NCI-H69 (cell line): Measurements from ENCODE around the gene FAM114A1.
"Not testable (repeated sequence)": the region's sequence is repeated elsewhere in the genome, so short reads cannot be mapped to it uniquely, and the experiment has no call there.

ENCODE experiments used
- DNase-seq: peaks from one replicate; lab custom pipeline; 2025; lab: John Stamatoyannopoulos, UW

The FAM114A1 gene

DNA sequence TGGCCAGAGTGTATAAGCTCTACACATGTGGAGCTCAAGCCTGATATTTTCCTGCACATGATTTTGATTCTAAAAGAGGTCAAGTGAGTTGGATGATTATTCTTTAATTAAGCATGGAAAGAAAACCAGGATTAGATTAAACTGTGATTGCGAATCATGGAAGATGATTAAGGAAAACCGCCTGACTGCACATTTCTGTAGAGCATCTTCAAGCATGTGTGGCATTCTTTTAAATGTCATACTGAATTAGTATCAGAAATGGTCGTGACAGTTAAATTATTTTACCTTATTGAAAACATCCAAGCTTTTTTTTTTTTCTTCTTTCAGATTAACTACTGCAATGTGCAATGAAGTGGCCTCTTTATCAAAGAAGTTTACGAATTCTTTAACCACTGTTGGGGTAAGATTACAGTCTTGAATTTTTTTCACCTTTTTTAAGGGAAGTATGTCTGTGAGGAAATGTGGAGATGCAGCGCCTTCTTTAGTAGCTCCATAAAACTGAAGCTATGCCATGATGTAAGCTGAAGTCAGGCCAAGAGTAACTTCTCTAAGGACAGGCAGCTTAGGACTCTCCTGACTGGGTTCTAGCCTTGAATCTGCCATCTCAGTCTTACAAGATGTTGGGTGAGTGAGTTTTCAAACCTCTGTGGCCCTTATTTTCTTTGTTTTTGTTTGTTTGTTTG is 67.9 kb downstream of the FAM114A1 start:
- DNase-seq, result no peak

DNA sequence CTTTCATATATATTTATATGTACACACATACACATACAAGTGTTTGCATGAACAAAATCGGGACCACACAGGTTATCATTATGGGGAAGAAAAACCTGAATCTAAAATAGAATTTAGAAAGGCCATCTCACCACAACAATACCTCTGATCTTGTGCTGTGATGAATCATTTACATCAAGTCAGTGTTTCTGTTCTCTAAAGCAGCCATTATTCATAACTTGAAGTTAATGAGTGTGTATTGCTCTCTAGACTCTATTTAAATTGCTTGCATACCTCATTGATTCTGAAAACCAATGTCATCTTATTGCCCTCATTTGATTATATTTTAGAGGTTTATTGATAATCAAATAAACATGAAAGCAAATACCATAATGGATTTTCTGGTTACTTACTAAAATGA is 71.6 kb downstream of the FAM114A1 start:
- DNase-seq, result no peak

DNA sequence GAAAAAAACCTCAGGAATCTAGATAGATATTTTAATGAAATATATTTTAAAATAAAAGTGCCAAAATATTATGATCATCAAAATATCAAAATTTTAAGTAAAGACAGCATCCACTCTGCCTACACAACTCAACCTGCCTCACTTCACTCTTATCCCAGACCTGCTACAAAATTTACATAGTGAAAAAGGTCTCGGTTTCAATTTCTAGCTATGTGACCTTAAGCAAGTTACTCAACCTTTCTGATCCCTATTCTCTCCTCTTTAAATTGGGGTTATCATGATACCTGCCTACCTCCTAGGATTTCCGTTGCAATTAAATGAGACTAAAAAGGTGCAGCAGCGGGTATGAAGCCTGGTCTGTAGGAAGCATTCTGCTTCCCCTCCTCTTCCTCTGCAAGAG is 72.9 kb downstream of the FAM114A1 start:
- DNase-seq, result no peak

DNA sequence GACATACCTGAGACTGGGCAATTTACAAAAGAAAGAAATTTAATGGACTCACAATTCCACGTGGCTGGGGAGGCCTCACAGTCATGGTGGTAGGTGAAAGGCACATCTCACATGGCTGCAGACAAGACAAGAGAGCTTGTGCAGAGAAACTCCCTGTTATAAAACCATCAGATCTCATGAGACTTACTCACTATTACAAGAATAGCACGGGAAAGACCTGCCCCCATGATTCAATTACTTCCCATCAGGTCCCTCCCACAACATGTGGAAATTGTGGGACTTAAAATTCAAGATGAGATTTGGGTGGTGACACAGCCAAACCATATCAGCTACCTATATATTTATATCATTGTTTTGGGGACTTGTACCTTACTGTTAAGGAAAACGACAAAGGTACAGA is 74.3 kb downstream of the FAM114A1 start:
- not testable (repeated sequence) for DNase-seq

DNA sequence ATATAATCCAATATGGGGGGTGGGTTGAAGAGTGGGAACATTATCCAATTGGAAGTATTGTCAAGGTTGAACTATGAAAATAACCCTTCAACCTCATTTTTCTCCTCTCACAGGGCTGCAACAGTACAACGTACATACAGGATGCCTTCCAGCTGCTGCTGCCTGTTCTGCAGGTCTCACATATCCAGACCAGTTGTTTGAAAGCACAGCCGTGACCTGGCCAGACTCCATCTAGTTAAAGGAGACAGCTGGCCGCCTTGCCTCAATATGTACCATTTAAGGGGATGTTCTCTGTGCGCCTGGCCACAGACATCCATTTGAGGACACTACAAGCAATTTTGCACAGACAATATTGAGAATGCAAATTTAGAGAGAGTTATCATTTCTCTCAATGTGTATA is 75.7 kb downstream of the FAM114A1 start:
- no peak for DNase-seq

DNA sequence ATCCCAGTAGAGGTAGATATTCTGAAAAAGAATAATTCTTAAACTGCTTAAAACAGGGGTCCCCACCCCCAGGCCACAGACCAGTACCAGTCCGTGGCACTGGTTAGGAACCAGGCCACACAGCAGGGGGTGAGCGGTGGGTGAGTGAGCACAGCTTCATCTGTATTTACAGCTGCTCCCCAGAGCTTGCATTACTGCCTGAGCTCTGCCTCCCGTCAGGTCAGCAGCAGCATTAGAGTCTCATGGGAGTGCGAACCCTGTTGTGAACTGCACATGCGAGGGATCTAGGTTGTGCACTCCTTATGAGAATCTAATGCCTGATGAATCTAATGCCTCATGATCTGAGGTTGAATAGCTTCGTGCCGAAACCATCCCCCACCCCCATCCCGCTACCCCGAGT is 76.8 kb downstream of the FAM114A1 start:
- no peak for DNase-seq

DNA sequence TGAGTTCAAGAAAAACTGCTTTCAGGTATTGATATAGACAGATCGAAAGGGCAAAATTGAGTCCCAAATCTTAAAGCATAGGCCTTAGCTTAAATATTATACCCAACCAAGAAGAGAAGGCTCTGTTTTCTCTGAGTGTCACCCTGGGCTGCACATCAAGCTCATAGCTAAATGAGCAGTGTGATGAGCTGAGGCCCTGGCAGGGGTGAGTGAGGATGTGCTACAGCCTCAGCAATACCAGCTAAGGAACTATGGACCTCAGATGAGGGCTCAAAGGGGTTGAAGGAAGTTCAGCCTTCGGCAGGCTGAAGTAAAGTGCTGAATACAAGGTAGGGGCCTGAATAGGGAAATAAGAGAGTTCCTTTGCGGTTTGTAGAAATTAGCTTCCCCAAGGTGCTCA is 79.3 kb downstream of the FAM114A1 start:
- no peak for DNase-seq

DNA sequence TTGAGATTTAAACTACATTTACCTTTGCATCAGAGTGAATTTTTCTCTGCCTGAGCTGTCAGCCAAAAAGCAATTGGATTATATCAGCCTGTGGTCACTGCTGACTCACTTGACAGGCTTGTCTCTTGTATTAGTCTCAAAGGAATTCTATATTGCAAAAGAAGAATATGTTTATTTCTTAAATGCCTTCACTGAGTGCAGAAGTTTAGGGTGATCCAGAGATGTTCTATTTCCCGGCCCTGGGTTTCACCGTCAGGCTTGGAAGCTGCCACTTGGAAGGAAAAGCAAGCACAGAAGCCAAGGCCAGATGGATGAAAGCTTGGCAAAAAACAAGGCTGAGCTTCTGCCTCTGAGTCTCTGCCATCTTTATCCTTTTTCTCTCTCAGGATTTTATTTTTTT is 80.9 kb downstream of the FAM114A1 start:
- no peak for DNase-seq

DNA sequence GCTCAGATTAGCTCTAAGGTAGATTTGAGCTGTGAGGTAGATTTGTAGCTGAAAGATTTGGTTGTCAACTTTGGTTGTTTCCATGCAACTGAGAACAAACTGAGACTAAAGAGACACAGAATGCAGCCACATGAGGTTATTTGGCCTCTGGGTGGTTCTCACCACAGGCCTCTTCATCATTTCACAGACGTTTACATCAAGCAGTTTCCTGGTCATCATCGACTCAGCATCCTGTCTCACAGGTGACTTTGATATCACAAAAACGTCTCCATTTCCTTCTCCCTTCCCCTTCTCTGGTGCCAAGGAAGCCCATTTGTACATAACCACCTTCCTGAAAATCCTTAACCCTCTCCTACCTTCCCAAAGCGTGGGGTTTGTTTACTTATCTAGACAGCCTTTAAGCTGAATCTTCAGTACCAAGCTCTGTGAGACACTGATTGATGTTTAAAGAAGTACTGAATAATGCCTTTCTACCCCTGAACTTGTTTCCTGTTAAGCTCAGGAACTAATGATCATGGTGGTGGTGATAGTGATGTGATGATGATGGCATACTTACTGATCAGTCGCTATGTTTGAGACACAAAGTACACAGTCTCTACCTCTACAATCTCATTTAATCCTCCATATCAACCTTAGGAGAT is 81.9 kb downstream of the FAM114A1 start:
- DNase-seq, result no peak

DNA sequence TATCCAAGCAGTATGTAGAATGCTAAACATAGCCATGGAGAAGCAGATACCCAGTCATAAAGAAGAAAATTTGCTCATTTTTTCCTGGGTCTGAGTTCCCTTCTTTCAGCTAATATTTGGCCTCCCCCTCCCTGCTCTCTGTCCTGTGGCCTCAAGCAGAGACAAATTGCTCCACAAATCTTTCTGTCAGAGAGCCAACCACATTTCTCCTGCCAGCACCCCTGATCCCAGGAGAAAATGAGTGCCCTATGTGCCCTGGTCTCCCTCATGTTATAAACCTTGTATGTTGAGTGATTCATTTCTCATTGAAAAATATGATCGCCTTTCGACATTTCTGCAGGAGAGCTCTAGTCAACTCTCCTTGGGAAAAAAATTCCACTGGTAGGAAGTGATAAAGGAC is 82.6 kb downstream of the FAM114A1 start:
- no peak for DNase-seq

DNA sequence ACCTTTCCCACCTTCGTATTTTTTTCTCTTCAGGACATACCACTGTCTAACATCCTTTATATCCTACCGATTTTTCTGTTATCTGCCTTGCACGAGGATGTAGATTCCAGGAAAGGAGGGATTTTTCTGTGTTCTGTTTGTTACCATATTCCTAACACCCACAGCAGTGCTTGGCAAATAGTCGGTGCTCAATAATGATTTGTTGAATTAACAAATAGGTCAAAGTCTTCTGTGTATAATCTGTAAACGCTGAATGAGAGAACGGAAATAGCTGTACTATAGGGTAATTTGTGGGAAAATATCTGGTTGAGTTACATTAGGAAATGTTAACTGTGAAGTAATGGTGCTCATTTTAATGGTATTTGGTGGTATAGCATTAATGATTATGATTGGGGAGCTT is 83.1 kb downstream of the FAM114A1 start:
- no peak for DNase-seq

DNA sequence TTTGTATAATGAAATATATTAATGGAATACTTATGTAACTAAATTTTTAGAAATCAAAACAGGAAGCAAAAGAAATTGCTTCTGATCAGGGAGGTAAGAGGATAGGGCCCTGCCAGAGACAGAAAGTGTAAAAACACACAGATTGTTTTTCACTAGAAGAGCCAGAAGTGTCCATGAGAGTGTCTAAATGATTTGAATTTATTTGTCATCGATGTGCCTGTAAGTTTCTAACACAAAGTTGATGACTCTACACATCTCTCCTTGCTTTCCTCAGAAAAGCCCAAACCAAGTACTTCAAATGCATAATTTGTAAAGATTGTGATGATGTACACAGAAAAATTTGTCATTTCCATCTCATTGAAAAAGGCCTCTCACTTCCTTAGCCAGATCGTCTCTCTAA is 84.0 kb downstream of the FAM114A1 start:
- DNase-seq, result no peak

DNA sequence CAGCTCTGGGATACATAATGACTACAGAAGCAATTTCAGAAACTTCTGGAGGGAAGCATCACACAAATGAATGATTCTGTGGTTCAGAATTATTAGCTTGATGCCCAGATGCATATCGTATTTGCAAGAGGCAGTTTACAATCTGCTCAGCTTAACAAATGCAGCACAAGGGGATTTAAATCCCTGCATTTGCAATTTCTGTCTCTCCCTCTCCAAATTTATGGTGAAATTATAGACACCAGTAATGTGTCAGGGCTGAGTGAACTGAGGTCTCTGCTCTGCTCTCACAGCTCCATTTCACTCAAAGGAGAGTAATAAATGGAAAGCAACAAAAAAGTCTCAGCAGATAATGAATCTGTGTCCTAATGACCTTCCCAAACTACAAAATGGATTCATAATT is 84.4 kb downstream of the FAM114A1 start:
- no peak for DNase-seq

DNA sequence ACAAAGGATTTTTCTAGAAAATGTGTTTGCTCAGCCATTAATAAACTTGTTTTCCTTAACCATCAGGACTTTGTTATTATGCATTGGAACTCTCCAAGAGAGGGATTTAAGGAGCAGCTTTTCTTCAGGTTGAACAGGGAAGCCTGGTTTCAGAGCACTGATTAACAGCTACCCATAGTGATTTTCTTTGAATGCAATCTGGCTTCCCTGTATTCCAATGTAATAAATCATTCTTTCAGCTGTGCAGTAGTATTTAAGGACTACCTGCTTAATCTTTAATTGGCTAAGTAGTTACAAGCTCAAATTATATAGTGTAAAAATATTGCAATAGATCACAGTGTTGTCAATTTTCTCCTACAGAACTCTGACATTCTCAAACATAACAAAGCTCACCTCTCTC is 87.1 kb downstream of the FAM114A1 start:
- no peak for DNase-seq

DNA sequence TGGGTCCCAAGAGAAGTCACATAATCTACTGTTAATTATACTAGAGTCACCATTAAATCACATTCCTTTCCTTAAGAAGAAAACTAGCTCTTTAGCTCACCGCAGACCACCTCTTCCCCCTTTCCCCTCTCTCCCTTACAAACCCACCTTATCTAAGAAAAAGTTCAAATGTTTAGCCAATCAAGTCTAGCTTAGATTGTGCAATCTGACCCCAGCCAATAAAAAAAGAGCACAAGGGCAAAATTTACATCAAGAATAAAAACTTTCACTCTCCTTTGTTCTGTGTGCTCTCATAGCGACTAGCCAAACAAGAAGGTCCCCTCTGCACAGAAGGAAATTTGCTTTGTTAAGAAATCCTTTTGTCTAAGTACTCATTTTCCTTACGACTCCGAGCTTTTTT is 88.4 kb downstream of the FAM114A1 start:
- no peak for DNase-seq

DNA sequence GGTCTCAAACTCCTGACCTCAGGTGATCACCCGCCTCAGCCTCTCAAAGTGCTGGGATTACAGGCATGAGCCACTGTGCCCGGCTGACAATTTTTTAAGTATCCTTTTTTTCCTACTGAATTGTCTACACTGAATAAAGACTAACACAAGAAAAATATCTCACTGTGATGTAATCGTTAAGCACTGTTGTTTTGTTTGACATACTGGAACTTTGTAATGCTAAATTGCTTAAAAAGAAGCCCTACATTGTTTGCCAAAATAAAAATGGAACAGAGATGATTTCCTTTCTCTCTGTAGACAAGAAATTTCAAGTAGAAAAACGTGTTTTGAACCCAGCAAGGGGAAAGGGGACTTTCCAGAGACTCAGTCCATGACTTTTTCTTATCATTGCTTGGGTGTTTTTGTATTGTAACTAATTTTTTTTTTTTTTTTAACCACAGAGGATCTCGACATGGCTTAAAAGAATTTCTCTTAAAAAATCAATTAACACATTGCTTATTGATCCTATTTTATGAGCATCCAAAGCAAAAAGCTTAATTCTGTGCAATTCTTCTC is 89.7 kb downstream of the FAM114A1 start:
- no peak for DNase-seq

DNA sequence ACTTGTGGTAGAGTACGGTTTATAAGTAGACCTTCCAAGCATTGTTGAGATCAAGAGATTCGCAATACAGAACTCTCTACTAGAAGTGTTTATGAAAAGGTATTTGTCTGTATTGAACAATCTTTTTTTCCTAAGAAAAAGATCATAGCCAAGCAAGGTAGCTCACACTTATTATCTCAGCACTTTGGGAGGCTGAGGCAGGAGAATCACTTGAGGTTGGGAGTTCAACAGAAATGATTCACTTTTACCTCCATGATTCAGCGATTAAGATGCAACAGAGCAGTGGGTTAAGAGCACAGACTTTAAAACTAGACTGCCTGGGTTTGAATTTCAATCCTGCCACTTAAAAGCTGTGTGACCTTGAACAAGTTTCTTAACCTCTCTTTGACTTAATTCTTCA is 90.3 kb downstream of the FAM114A1 start:
- DNase-seq, result no peak

DNA sequence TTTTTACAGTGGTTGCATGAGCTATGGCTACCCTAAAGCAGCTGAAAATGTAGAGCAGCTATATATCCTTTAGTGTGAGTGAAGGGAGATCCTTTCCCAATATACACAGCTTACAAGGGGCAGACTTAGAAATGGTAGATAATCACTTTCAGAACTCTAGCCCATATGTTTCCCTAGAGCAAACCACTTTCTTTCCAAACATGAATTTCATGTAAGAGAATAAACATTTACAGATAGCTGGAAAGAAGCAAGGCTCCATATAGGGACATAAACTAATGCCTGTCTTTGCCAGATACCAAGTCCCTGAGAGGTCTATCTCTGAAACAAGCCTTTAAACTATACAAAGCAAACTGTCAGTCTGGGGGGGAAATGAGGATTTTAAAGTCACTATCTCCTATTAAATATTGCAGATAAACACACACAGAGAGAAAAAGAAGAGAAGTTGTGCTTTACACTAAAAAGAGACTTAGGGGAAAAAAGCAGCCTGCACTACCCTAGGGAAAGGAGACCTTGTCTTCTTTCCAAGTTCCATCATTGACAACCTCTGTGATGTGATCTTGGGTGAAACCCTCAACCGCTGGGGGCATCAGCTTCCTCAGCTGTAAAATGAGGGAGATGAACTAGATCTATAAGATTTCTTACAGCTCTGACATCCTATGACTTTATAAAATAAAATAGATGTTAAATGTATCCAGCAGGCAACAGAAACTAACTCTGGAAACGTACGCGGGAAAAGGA is 91.0 kb downstream of the FAM114A1 start:
- no peak for DNase-seq

DNA sequence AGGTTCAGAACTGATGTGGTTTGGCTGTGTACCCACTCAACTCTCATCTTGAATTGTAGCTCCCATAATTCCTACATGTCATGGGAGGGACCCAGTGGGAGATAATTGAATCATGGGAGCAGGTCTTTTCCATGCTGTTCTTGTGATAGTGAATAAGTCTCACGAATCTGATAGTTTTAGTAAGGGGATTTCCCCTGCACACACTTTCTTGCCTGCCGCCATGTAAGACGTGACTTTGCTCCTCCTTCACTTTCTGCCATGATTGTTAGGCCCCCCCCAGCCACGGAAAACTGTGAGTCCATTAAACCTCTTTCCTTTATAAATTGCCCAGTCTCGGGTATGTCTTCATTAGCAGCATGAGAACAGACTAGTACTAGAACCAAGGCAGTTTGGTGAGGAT is 91.6 kb downstream of the FAM114A1 start:
- not testable (repeated sequence) for DNase-seq

DNA sequence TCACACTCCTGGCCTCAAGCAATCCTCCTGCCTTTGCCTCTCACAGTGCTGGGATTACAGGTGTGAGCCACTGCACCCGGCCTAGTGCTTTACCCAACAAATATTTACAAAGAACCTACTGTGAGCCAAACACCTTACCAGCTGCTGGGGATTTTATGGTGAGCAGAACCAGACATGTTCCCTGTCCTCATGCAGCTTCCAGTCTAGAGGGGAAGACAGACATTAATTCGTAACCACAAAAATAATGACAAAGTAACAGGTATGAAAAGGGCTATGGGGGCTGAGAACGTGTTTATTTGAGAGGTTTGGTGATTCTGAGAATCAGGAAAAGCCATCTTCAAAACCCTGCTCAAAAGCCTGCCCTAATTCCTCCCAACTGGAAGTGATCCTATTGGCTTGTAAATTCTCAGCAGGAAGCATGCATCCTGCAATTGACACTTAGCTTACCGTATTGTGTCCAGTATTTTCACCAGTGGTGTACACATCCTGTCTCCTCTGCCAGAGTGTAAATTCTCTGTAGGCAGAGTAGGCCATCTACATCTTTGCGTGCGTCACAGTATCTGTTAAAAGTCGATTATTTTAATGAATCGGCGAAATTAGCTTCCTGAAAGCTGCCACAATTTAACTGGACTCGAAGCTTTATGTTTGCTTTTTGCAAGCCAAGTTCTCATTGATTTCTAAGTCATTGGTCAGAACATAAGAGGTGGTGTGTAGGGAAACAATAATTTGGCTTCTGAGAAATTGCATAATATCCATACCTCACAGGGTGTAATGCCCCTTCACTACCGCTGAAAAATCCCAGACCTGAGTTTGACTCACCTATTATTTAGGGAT is 97.6 kb downstream of the FAM114A1 start:
- no peak for DNase-seq

DNA sequence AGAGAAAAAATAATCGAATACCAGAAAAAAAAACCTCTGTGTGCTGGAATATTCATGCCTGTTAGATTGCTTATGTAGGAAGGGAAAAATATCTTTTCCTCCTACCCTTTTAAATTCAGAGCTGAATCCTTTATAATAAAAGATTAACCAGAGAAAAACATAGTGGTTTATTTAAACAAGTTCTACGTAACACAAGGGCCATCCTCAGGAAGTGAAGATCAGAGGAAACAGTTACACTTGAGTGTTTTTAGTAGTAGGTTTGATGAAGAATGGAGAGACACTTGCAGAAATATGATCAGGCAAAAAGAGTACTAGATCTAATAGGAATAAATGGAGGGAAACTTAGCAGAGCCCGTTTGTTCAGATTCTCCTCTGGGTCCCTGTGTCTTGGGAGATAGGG is 98.3 kb downstream of the FAM114A1 start:
- DNase-seq, result no peak
